ENCODE data around the gene LIMS3.
"Not testable (repeated sequence)": the region's sequence is repeated elsewhere in the genome, so short reads cannot be mapped to it uniquely, and the experiment has no call there.

GRCh38 chr2:109894141-109894540 lies 4.3 kb upstream of the LIMS3 start:
- not testable (repeated sequence) for TF ChIP-seq EP300, POLR2AphosphoS5, CTCF (IDR thresholded peaks at IDR 0.05)

Data from sigmoid colon (tissue), 4 donors.